DND-41 (cell line): ENCODE data around the gene PIGS.

Experiments
- ATAC-seq: fragments of 200-7000 bp; cut with Tn5 transposase; 3 replicates; pipeline ENCODE4 v1.9.1; 2021; ENCODE audit warnings: low read depth; ENCODE audit not compliant: insufficient read depth
- DNase-seq: peaks from one replicate; pipeline ENCODE4 v3.0.0-alpha.2; 2020
- H2AFZ ChIP-seq: 2 replicates; pipeline ENCODE4 v1.6.0; 2012; ENCODE audit warnings: low read depth, low read length
- H3K27ac ChIP-seq: 2 replicates; pipeline ENCODE4 v1.5.1; 2012; ENCODE audit warnings: low read length, inconsistent platforms
- H3K27me3 ChIP-seq: fragments of 200-600 bp; sonication (generic); 2 replicates; pipeline ENCODE4 v1.6.0; 2012; ENCODE audit warnings: low read length, mild to moderate bottlenecking, inconsistent platforms; ENCODE audit not compliant: insufficient read depth, poor library complexity
- H3K36me3 ChIP-seq: 2 replicates; pipeline ENCODE4 v1.5.1; 2012; ENCODE audit warnings: low read length, inconsistent platforms; ENCODE audit not compliant: insufficient read depth
- H3K4me1 ChIP-seq: 2 replicates; pipeline ENCODE4 v1.5.1; 2012; ENCODE audit warnings: mild to moderate bottlenecking, low read length; ENCODE audit not compliant: insufficient read depth
- H3K4me2 ChIP-seq: 2 replicates; pipeline ENCODE4 v1.6.0; 2012; ENCODE audit warnings: mild to moderate bottlenecking, moderate library complexity, low read length, inconsistent platforms; ENCODE audit not compliant: insufficient read depth
- H3K4me3 ChIP-seq, 2 experiments: fragments of 200-600 bp in 1 of 2; shearing (Covaris generic) in 1 of 2; 2 replicates each; pipeline ENCODE4 v1.5.1; 2012 to 2016; ENCODE audit warnings: inconsistent platforms in 2 of 2, low read length in 2 of 2, mild to moderate bottlenecking in 2 of 2, low read depth in 1 of 2, moderate library complexity in 1 of 2
- H3K79me2 ChIP-seq: 2 replicates; pipeline ENCODE4 v1.6.0; 2012; ENCODE audit warnings: low read length, inconsistent platforms; ENCODE audit not compliant: insufficient read depth
- H3K9ac ChIP-seq: 2 replicates; pipeline ENCODE4 v1.6.0; 2012; ENCODE audit warnings: low read depth, mild to moderate bottlenecking, inconsistent platforms, low read length, moderate library complexity
- H3K9me3 ChIP-seq: 2 replicates; pipeline ENCODE4 v1.5.1; 2012; ENCODE audit warnings: low read length, moderate library complexity, mild to moderate bottlenecking, inconsistent platforms; ENCODE audit not compliant: insufficient read depth, severe bottlenecking
- H4K20me1 ChIP-seq: 2 replicates; pipeline ENCODE4 v1.6.0; 2012; ENCODE audit warnings: low read length; ENCODE audit not compliant: insufficient read depth
- CTCF ChIP-seq: IDR thresholded peaks from 2 replicates; pipeline ENCODE4 v1.5.1; 2012; ENCODE audit warnings: borderline replicate concordance, low read length, moderate library complexity, mild to moderate bottlenecking; ENCODE audit not compliant: poor library complexity, severe bottlenecking; ENCODE audit errors: extremely low read depth
- EZH2 ChIP-seq: IDR thresholded peaks from 3 replicates; pipeline ENCODE4 v1.6.1; 2012; ENCODE audit warnings: borderline replicate concordance, low read depth, mild to moderate bottlenecking, moderate library complexity, low read length, inconsistent platforms; ENCODE audit not compliant: severe bottlenecking

The PIGS gene

GRCh38 chr17:28563475-28563874 lies 7.8 kb downstream of the PIGS start:
- Histone ChIP-seq H3K36me3 (peaks cover 48% of the 10 kb centered on the region), H3K9ac (no peak overlapping the region), H3K4me3 (no peak overlapping the region), H3K4me2 (no peak overlapping the region), H3K27me3 (no peaks in the 10 kb centered on the region), H3K4me1 (0 out of 2 replicates have a peak, but pooled peaks cover 5% of the 10 kb centered on the region), H2AFZ (no peak overlapping the region), H3K79me2 (peaks cover 27% of the 10 kb centered on the region), H4K20me1 (no peaks in the 10 kb centered on the region), H3K9me3 (no peaks in the 10 kb centered on the region), H3K27ac (no peak overlapping the region)
- ATAC-seq (no peak), DNase-seq (no peak)
- TF ChIP-seq CTCF, result no peak
- no peak for TF ChIP-seq EZH2

GRCh38 chr17:28555022-28555421 lies 16.3 kb downstream of the PIGS start:
- no peaks in the 10 kb centered on the region for H3K27me3 ChIP-seq
- no peak overlapping the region for H3K4me2 ChIP-seq
- DNase-seq (no peak), ATAC-seq (no peak)
- H3K27ac ChIP-seq, result no peak overlapping the region
- no peaks in the 10 kb centered on the region for H4K20me1 ChIP-seq
- H3K36me3 ChIP-seq, result peaks cover 52% of the 10 kb centered on the region
- no peaks in the 10 kb centered on the region for H3K79me2 ChIP-seq
- no peak overlapping the region for H2AFZ ChIP-seq
- no peak overlapping the region for H3K9ac ChIP-seq
- H3K9me3 ChIP-seq, result no peaks in the 10 kb centered on the region
- peaks cover 26% of the 10 kb centered on the region for H3K4me1 ChIP-seq
- TF ChIP-seq CTCF (no peak), EZH2 (no peak)
- H3K4me3 ChIP-seq, result no peak overlapping the region

- H3K4me2 ChIP-seq, result no peak overlapping the region
- no peak overlapping the region for H2AFZ ChIP-seq
- H3K36me3 ChIP-seq, result peaks cover 47% of the 10 kb centered on the region
- TF ChIP-seq EZH2 (no peak), CTCF (peak; percentile 48)
- H3K79me2 ChIP-seq, result no peaks in the 10 kb centered on the region
- H3K9ac ChIP-seq, result no peak overlapping the region
- H4K20me1 ChIP-seq, result no peaks in the 10 kb centered on the region
- peaks cover 30% of the 10 kb centered on the region for H3K4me1 ChIP-seq
- H3K9me3 ChIP-seq, result no peaks in the 10 kb centered on the region
- no peaks in the 10 kb centered on the region for H3K27me3 ChIP-seq
- no peak overlapping the region for H3K27ac ChIP-seq
- H3K4me3 ChIP-seq, result no peak overlapping the region
- DNase-seq, result no peak
- ATAC-seq, result no peak
Observed at GRCh38 chr17:28554565-28554964, 16.8 kb downstream of the PIGS start.
